HG02884 (cell line): ENCODE data around the gene RASSF4.

Source experiments
- ATAC-seq: cut with Tn5 transposase; IDR thresholded peaks from one replicate; pipeline ENCODE4 v1.9.1; 2021; ENCODE audit warnings: mild to moderate bottlenecking, moderate library complexity; ENCODE audit not compliant: unreplicated experiment

RASSF4 gene

GRCh38 chr10:44947371-44948152, 12.0 kb upstream of the RASSF4 start:
- ATAC-seq = peak; percentile 69

- ATAC-seq = no peak
These were observed 11.0 kb upstream of the RASSF4 start for GRCh38 chr10:44948642-44949041.

- ATAC-seq = no peak
These were observed 10.3 kb upstream of the RASSF4 start for GRCh38 chr10:44949127-44949802.

GRCh38 chr10:44949915-44950314, 9.7 kb upstream of the RASSF4 start:
- no peak for ATAC-seq

- no peak for ATAC-seq
These were observed 9.0 kb upstream of the RASSF4 start for GRCh38 chr10:44950326-44951225.

GRCh38 chr10:44951576-44952226, 7.9 kb upstream of the RASSF4 start:
- no peak for ATAC-seq

GRCh38 chr10:44952779-44953231, 6.8 kb upstream of the RASSF4 start:
- no peak for ATAC-seq

- ATAC-seq = no peak
These were observed 5.6 kb upstream of the RASSF4 start for GRCh38 chr10:44954042-44954441.

- ATAC-seq = no peak
These were observed 4.6 kb upstream of the RASSF4 start for GRCh38 chr10:44954962-44955361.

GRCh38 chr10:44955413-44956070, 4.1 kb upstream of the RASSF4 start:
- ATAC-seq = no peak

GRCh38 chr10:44956226-44956625, 3.4 kb upstream of the RASSF4 start:
- no peak for ATAC-seq

GRCh38 chr10:44956717-44957706, 2.6 kb upstream of the RASSF4 start:
- no peak for ATAC-seq

GRCh38 chr10:44958196-44958897, 1.3 kb upstream of the RASSF4 start:
- no peak for ATAC-seq

- ATAC-seq = no peak
These were observed 730 bp upstream of the RASSF4 start for GRCh38 chr10:44958898-44959246.

GRCh38 chr10:44960088-44960460, 472 bp downstream of the RASSF4 start:
- no peak for ATAC-seq

- no peak for ATAC-seq
These were observed 1.1 kb downstream of the RASSF4 start for GRCh38 chr10:44960482-44961229.

GRCh38 chr10:44961230-44961571, 1.6 kb downstream of the RASSF4 start:
- ATAC-seq = no peak
